NCI-H2171 treated with DMSO at 0.1 percent for 48 hours (cell line): ENCODE measurements around the gene CRYGC.
"Not testable (repeated sequence)": the region's sequence is repeated elsewhere in the genome, so short reads cannot be mapped to it uniquely, and the experiment has no call there.

Experiments
- DNase-seq: peaks from one replicate; lab custom pipeline; 2025; lab: John Stamatoyannopoulos, UW

Gene CRYGC, protein sequence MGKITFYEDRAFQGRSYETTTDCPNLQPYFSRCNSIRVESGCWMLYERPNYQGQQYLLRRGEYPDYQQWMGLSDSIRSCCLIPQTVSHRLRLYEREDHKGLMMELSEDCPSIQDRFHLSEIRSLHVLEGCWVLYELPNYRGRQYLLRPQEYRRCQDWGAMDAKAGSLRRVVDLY

DNA sequence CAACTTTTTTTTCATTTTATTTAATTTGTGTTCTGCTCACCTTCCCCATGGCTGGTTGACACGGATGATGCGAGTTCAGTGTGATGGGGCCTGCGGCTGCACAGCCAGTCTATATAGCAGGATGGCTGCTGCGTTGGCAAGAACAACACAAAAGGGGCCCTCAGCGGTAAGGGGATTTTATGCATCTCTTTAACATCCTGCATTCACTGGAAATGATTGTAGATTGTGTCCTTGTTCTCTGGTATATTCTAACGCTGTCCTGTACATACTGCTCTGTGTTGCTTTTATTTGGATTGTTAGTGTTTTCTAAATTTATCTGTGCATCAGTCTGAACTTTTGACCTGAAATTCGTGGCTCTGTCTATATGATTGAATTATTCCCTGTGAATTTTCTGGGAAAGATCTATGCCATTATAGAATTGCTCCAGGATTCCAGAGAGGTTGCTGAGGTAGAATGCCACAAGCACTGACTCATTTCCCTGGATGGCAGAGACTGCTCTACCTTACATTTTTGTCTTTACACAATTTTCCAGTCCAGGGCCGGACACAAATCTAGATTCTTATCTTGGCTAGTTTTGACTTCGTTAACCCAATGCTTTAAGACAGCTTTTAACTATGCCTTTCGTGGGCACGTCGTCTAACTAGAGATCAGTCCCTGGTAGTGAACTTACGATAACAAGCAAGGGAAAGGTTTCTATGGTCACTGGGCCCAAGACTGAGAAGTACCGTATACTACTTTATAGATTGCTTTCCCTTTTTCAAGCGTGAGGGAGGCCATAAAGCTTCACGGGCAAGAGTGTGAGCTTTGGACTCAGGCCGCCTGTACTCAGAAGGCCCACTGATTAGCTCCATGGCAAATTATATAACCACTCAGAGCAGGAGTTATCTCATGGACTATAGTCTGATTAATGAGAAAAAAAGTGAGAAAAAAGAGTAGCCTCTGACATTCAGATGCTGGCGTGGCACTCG is at the start of gene CRYGC:
TSS of gene CRYGC (minus strand) at position 85 of the 968 bp plus-strand sequence. CDS start at position 49, 36 bp downstream.
- no peak for DNase-seq

DNA sequence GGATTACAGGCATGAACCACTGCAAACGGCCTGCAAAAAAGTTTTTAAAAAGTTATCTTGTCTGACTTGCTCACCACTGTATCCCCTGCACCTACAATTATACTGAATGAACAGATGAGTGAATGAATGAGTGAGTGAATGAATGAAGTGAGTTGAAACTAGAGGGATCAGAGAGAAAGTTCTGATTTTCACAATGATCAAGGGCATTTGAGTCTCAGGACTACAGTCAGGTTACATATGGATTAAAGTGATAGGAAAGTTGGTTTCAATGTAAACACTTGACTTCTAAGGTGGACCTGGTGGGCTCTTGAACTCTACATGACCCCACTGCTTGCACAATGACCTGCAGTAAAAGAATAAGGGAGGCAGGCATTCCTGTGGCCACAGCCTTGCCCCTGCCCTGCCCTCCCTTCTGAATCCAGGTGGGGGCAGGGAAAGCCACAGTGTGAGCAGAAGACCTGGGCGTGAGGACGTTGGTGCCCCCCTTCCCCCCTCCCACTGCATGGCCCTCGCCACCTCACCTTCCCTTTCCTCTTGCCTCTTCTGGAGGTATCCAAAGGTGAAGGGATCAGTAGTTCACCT is 49.5 kb upstream of the CRYGC start:
- no peak for DNase-seq

DNA sequence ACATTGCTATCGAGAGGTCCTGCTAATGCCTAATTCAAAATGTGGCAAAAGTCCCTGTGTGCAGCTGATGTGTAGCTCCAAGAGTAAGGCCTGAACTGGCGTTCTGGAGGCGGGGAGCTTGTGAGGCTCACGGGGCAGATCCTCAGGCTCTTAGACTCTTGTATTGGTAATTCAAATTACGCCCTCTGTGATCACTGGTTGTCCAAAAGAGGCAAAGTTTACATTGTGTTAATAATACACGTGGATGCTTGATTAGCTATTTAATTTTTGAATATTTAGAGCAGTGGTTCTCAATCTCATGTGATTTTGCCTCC is 46.2 kb upstream of the CRYGC start:
- DNase-seq = no peak

DNA sequence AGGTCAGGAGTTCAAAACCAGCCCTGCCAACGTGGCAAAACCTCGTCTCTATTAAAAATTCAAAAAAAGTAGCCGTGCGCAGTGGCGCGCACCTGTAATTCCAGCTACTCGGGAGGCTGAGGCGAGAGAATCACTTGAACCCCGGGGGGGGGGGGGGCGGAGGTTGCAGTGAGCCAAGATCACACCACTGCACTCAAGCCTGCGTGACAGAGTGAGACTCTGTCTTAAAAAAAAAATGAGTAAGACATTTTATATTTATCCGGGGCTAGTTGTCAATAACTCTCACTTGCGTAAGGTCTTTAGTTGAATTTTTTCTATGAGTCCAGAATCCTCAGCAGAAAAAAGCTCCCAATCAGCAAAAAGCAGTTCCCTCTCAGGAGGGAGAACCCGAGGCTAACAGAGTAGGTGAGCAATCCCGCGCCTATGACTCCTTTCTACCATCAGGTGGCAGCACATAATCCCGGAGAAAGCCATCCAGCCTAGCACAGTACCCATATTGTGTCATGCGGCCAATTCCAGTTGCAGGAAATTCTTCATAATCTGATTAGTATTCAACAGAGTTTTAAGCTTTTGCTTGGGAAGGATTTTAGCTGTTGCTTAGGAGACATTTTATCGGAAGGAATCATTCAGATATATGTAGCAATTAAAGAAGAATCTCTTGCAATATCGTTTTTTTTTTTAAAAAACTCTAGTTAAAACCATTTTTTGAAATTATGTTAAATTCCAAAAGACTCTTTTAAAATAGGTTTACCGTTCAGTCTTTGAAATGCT is 45.6 kb upstream of the CRYGC start:
- DNase-seq = peak; percentile 83

DNA sequence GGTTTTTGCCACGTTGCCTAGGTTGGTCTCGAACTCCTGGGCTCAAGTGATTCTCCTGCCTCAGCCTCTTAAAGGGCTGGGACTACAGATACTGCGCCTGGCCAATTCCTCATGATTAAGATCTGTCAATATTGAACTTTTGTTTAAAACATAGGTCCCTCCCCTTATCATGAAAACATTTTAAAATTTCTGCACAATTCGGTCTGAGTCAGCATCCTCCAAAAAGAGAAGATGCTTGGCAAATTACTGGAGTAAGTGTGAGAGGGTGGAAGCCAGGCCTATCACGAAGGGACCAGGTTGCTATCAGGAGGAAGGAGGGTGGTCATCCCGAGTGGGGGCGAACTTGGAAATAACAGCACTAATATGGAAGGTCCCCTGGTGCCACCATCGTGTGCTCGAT is 44.5 kb upstream of the CRYGC start:
- DNase-seq = no peak

GRCh38 chr2:208172125-208172524 is 42.5 kb upstream of the CRYGC start:
- no peak for DNase-seq

DNA sequence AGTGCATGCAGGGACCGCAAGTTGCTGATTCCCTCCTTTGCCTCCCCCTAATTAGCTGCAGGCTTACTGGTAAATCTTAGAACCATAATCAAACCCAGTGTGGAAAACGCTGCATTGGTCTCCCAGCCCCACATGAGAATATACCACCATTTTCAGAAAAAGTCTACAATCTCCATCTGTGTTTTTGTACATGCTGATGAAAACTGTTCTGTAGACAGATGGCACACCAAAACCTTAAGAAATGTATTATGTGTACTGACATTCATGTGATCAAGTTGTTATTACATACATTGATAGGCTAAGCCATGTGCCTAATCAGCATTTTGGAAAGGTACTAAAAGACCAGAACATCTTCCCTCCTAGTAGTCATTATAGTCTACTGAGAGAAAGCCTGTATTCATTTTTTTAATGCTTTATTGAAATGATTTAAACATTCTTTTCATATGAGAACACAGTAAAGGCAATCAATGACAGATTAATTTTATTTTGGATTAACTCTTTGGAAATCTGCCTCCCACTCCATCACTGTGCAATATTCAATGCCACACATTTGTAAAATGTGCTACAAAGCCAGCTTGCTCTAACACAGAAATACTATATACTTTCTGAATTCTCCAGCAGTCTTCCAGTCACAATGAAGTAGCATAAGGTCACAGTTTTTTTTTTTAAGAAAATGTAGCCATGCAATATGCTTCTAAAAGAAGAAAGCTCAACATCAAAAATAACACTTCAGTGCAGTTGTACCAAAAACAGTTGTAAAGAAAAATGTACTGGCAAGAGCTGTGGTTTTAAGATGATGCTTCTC is 35.5 kb upstream of the CRYGC start:
- no peak for DNase-seq

GRCh38 chr2:208163489-208163888 is 33.9 kb upstream of the CRYGC start, which contains the start of gene CRYGA:
CRYGA (minus strand) TSS chr2:208163589; CDS start chr2:208163556, 33 bp downstream.
- no peak for DNase-seq

DNA sequence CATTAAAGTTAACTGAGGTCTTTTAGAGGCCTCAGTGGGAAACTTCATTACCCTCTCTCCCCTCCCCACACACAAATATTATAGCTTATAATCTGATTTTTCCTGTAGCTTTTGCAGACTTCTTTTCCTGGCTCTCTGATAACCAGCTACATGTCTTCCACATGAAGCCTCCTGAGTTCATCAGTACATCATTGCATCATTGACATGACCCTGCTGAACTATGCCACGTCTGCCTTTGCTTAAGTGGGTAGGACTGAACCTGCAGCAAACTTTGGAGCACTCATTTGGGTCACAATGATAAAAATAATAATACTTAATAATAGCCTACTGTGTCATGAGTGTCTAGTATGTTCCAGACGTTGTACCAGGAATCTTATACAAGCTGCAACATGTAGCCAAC is 26.8 kb upstream of the CRYGC start:
- DNase-seq = no peak

DNA sequence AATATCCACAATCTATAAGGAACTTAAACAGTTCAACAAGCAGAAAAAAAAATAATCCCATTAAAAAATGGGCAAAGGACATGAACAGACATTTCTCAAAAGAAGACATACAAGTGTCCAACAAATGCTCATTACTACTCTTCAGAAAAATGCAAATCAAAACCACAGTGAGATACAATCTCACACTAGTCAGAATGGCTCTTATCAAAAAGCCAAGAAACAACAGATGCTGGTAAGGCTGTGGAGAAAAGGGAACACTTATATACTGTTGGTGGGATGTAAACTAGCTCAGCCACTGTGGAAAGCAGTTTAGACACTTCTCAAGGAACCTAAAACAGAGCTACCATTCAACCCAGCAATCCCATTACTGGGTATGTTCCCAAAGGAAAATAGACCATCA is 23.5 kb upstream of the CRYGC start:
- no peak for DNase-seq

- DNase-seq = no peak
These were observed 21.3 kb upstream of the CRYGC start for GRCh38 chr2:208150956-208151355.

DNA sequence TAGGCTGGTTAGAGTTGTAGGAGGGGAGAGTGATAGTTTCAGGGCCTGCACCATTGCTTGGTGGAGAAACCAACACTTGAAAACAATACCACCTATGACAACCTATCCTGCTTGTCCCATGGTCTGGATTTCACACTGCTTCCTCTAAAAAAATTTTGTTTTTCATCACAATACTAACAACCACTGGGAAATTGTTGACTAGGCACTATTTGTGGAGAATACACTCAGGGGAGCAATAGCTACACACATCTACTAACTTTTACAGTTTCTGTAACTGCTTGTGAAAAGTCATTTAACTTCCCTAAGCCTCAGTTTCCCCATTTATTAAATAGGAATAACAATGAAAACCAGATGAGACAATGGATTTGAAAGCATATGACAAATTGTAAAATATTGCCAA is 20.5 kb upstream of the CRYGC start:
- DNase-seq = no peak

- no peak for DNase-seq
These were observed 19.2 kb upstream of the CRYGC start for GRCh38 chr2:208148803-208149202.

DNA sequence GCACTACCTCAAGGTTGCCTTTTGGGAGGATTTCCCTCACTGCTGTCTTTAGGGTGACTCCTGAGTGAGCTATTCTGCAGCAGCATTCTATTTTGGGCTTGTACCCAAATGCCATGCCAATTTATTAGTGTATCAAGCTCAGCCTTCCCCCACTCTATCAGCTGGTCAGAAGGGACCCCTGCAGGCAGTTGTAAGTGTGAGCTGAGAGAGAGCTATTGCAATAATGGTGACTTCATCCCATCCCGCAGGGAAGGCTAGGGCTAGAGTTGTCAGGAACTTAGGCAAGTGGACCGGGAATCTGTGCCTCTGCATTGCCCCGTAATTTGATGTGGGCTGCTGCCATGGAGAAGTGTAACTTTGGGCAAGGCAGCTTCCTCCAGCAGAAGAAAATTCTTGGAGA is 18.1 kb upstream of the CRYGC start:
- DNase-seq = no peak

GRCh38 chr2:208147008-208147407 is 17.4 kb upstream of the CRYGC start:
- no peak for DNase-seq

GRCh38 chr2:208146006-208146405 is 16.4 kb upstream of the CRYGC start, which contains the start of gene CRYGB:
CRYGB (minus strand) TSS chr2:208146158; CDS start chr2:208146120, 38 bp downstream.
- DNase-seq = no peak

GRCh38 chr2:208142925-208143799 is 13.5 kb upstream of the CRYGC start:
- DNase-seq = peak; percentile 64

- peak; percentile 58 for DNase-seq
These were observed 12.8 kb upstream of the CRYGC start for GRCh38 chr2:208142240-208142924.

- no peak for DNase-seq
These were observed 9.8 kb upstream of the CRYGC start for GRCh38 chr2:208139447-208139846.

DNA sequence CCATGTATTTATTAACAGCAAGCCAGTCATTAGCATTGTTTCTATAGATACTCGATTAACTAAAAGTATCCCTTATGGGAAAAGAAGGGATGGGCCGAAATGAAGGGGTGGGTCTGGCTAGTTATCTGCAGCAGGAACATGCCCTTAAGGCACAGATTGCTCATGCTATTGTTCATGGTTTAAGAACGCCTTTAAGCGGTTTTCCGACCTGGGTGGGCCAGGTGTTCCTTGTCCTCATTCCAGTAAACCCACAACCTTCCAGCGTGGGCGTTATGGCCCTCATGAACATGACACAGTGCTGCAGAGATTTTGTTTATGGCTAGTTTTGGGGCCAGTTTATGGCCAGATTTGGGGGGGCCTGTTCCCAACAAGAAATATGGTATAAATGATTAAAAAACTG is 8.7 kb upstream of the CRYGC start:
- not testable (repeated sequence) for DNase-seq
